A549 treated with CpdA at 1 μM for 4 hours (cell line): Measurements from ENCODE around the gene NTNG1. TPM values are rescaled to one million over a fixed set of nuclear protein-coding genes. Genes with fewer than 3 reads are reported as not detected.

Experiments used
- total RNA-seq: library from RNA; stranded (reverse); fragments of 200-300 nt; extraction: Qiagen RNA extraction; gene quantifications from 5 replicates; pipeline ENCODE4 v1.2.3, GENCODE V29; 2022; ENCODE audit warnings: low read depth

The NTNG1 gene
- not detected in 5 replicates for total RNA-seq

DNA sequence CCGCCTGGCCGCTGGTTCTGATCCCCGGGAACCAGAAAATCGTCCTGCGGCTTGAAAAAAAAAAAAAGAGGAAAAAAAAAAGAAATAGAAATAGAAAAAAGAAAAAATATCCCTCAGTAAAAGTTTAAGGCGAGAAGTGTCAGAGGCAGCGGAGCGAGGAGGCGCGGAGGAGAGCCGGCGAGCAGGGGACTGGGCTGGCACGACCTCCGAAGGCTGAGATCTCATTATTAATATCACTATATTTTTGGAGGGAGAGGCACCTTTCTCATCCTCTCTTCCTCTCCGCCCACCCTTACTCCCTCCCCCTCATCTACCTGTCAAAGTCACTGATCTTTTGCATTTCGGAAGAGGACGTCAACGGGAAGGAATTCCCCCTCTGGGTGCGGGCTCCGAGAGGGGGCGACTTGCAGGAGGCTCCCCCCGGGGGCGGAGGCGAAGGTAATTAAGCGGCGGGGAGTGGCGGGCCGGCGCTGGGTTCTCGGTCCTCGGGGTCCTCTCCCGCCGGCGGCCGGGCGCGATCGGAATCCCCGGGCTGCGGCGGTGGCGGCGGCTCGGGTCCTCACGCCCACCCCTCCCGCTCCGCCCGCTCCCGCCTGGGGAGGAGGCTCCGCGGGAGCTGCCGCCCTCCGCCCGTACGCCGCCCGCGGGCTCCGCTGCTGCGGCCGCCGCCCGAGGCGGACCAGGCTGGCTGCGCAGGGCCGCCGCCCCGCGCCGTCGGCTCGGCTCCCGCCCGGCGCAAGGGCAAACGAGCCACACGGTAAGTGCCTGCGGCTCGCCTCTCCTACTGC is at the start of gene NTNG1:
TSS of gene NTNG1 (plus strand) at position 337 of the 788 bp plus-strand sequence.

Other genes with a start within 250 kb of the NTNG1 start
- not detected in 5 replicates for gene PRMT6, start 84.4 kb upstream of the NTNG1 start, total RNA-seq